Mononuclear cell (primary cell): Measurements from ENCODE around the gene MIER2. TPM values are rescaled to one million over a fixed set of nuclear protein-coding genes. Genes with fewer than 3 reads are reported as not detected.
"Not testable (repeated sequence)": the region's sequence is repeated elsewhere in the genome, so short reads cannot be mapped to it uniquely, and the experiment has no call there.

Experiments
- H3K27me3 ChIP-seq: 2 replicates; pipeline ENCODE4 v1.6.0; 2011; ENCODE audit warnings: low read length, control low read depth; ENCODE audit not compliant: insufficient read depth
- H3K4me1 ChIP-seq: 2 replicates; pipeline ENCODE4 v1.5.1; 2011; ENCODE audit warnings: mild to moderate bottlenecking, low read length, control low read depth; ENCODE audit not compliant: insufficient read depth
- H3K4me3 ChIP-seq: 2 replicates; pipeline ENCODE4 v1.5.1; 2011; ENCODE audit warnings: mild to moderate bottlenecking, low read length, moderate library complexity
- H3K9me3 ChIP-seq: 2 replicates; pipeline ENCODE4 v1.5.1; 2011; ENCODE audit warnings: low read depth, mild to moderate bottlenecking, control low read depth, low read length
- total RNA-seq: library from RNA; depleted of rRNA; stranded (reverse); fragments of >200 nt; gene quantifications from one replicate; pipeline ENCODE4 v1.2.3, GENCODE V29; 2012

Gene MIER2
- total RNA-seq, 1 donor, result 4.3 TPM

- no peaks in the 10 kb centered on the region for H3K9me3 ChIP-seq
- H3K4me3 ChIP-seq, result no peak overlapping the region
- peaks cover 2% of the 10 kb centered on the region for H3K27me3 ChIP-seq
- no peaks in the 10 kb centered on the region for H3K4me1 ChIP-seq
These were observed 62.6 kb downstream of the MIER2 start for GRCh38 chr19:281992-282391.

- Histone ChIP-seq H3K27me3 (peaks cover 2% of the 10 kb centered on the region), H3K4me1 (no peaks in the 10 kb centered on the region), H3K4me3 (no peak overlapping the region), H3K9me3 (no peaks in the 10 kb centered on the region)
These were observed 63.3 kb downstream of the MIER2 start for GRCh38 chr19:281156-281853.

GRCh38 chr19:280541-281009, 64.0 kb downstream of the MIER2 start:
- Histone ChIP-seq H3K9me3 (no peaks in the 10 kb centered on the region), H3K4me1 (no peaks in the 10 kb centered on the region), H3K4me3 (no peak overlapping the region), H3K27me3 (peaks cover 2% of the 10 kb centered on the region)

GRCh38 chr19:279656-280055, 64.9 kb downstream of the MIER2 start:
- no peaks in the 10 kb centered on the region for H3K9me3 ChIP-seq
- H3K4me1 ChIP-seq, result no peaks in the 10 kb centered on the region
- H3K4me3 ChIP-seq, result no peak overlapping the region
- peaks cover 2% of the 10 kb centered on the region for H3K27me3 ChIP-seq

GRCh38 chr19:279231-279630, 65.4 kb downstream of the MIER2 start:
- H3K27me3 ChIP-seq, result peaks cover 2% of the 10 kb centered on the region
- H3K4me1 ChIP-seq, result no peaks in the 10 kb centered on the region
- H3K4me3 ChIP-seq, result no peak overlapping the region
- no peaks in the 10 kb centered on the region for H3K9me3 ChIP-seq

GRCh38 chr19:277581-278165, 66.9 kb downstream of the MIER2 start:
- H3K4me1 ChIP-seq, result no peaks in the 10 kb centered on the region
- no peaks in the 10 kb centered on the region for H3K9me3 ChIP-seq
- no peak overlapping the region for H3K4me3 ChIP-seq
- H3K27me3 ChIP-seq, result peaks cover 2% of the 10 kb centered on the region

GRCh38 chr19:277131-277530, 67.5 kb downstream of the MIER2 start:
- peaks cover 2% of the 10 kb centered on the region for H3K27me3 ChIP-seq
- H3K9me3 ChIP-seq, result no peaks in the 10 kb centered on the region
- H3K4me1 ChIP-seq, result no peaks in the 10 kb centered on the region
- no peak overlapping the region for H3K4me3 ChIP-seq

GRCh38 chr19:275958-276646, 68.5 kb downstream of the MIER2 start:
- Histone ChIP-seq H3K9me3 (no peaks in the 10 kb centered on the region), H3K27me3 (peaks cover 2% of the 10 kb centered on the region), H3K4me3 (no peak overlapping the region), H3K4me1 (no peaks in the 10 kb centered on the region)

- Histone ChIP-seq H3K9me3 (no peaks in the 10 kb centered on the region), H3K27me3 (peaks cover 2% of the 10 kb centered on the region)
These were observed 69.6 kb downstream of the MIER2 start for GRCh38 chr19:275000-275399.

GRCh38 chr19:273393-273792, 71.2 kb downstream of the MIER2 start:
- peaks cover 8% of the 10 kb centered on the region for H3K27me3 ChIP-seq
- H3K4me1 ChIP-seq, result no peaks in the 10 kb centered on the region
- H3K9me3 ChIP-seq, result no peaks in the 10 kb centered on the region
- no peak overlapping the region for H3K4me3 ChIP-seq

More at GRCh38 chr19:275000-275399, 69.6 kb downstream of the MIER2 start:
- no peaks in the 10 kb centered on the region for H3K4me1 ChIP-seq
- H3K4me3 ChIP-seq, result no peak overlapping the region

GRCh38 chr19:271856-272255, 72.7 kb downstream of the MIER2 start:
- Histone ChIP-seq H3K9me3 (no peaks in the 10 kb centered on the region), H3K4me3 (no peak overlapping the region), H3K27me3 (peaks cover 16% of the 10 kb centered on the region), H3K4me1 (peaks cover 5% of the 10 kb centered on the region)

GRCh38 chr19:270766-271318, 73.8 kb downstream of the MIER2 start:
- not testable (repeated sequence) for H3K4me1 ChIP-seq, H3K4me3 ChIP-seq, H3K9me3 ChIP-seq
- peaks cover 26% of the 10 kb centered on the region for H3K27me3 ChIP-seq

GRCh38 chr19:269241-269640, 75.4 kb downstream of the MIER2 start:
- Histone ChIP-seq H3K27me3 (peaks cover 40% of the 10 kb centered on the region), H3K9me3 (no peaks in the 10 kb centered on the region), H3K4me1 (peaks cover 7% of the 10 kb centered on the region), H3K4me3 (no peak overlapping the region)

GRCh38 chr19:262125-262524, 82.5 kb downstream of the MIER2 start:
- H3K9me3 ChIP-seq, result no peaks in the 10 kb centered on the region
- peaks cover 30% of the 10 kb centered on the region for H3K27me3 ChIP-seq
- peaks cover 5% of the 10 kb centered on the region for H3K4me1 ChIP-seq
- no peak overlapping the region for H3K4me3 ChIP-seq

GRCh38 chr19:256804-257203, 87.8 kb downstream of the MIER2 start:
- not testable (repeated sequence) for H3K4me1 ChIP-seq, H3K9me3 ChIP-seq, H3K4me3 ChIP-seq, H3K27me3 ChIP-seq
